NCI-H524 treated with DMSO at 0.1 percent for 48 hours (cell line): ENCODE results near the gene KRTAP12-3.
"Not testable (repeated sequence)": the region's sequence is repeated elsewhere in the genome, so short reads cannot be mapped to it uniquely, and the experiment has no call there.

Experiments used
- DNase-seq: peaks from one replicate; lab custom pipeline; 2025; lab: John Stamatoyannopoulos, UW

The KRTAP12-3 gene

GRCh38 chr21:44657635-44658540 lies at the start of gene KRTAP12-3:
Gene KRTAP12-3 (plus strand): TSS chr21:44657932. CDS start chr21:44657980, 48 bp downstream.
- no peak for DNase-seq

GRCh38 chr21:44609193-44609592 lies 48.5 kb upstream of the KRTAP12-3 start:
- DNase-seq: no peak

GRCh38 chr21:44610157-44610843 lies 47.4 kb upstream of the KRTAP12-3 start:
- not testable (repeated sequence) for DNase-seq

- no peak for DNase-seq
Measured at GRCh38 chr21:44611551-44611950, 46.2 kb upstream of the KRTAP12-3 start.

- DNase-seq: no peak
Measured at GRCh38 chr21:44612029-44612486, 45.7 kb upstream of the KRTAP12-3 start, which contains the start of gene KRTAP10-8. Gene KRTAP10-8 (plus strand): TSS chr21:44612079. CDS start chr21:44612101, 22 bp downstream.

GRCh38 chr21:44612669-44613229 lies 45.0 kb upstream of the KRTAP12-3 start:
- DNase-seq: no peak

- DNase-seq: no peak
Measured at GRCh38 chr21:44613386-44614155, 44.2 kb upstream of the KRTAP12-3 start.

- no peak for DNase-seq
Measured at GRCh38 chr21:44614161-44614631, 43.5 kb upstream of the KRTAP12-3 start.

GRCh38 chr21:44614961-44615391 lies 42.8 kb upstream of the KRTAP12-3 start:
- DNase-seq: no peak

GRCh38 chr21:44615466-44615865 lies 42.3 kb upstream of the KRTAP12-3 start:
- DNase-seq: no peak

GRCh38 chr21:44615911-44616590 lies 41.7 kb upstream of the KRTAP12-3 start:
- peak; percentile 67 for DNase-seq

- DNase-seq: no peak
Measured at GRCh38 chr21:44616591-44616926, 41.2 kb upstream of the KRTAP12-3 start.

- peak; percentile 51 for DNase-seq
Measured at GRCh38 chr21:44617071-44617501, 40.6 kb upstream of the KRTAP12-3 start.

GRCh38 chr21:44618504-44618903 lies 39.2 kb upstream of the KRTAP12-3 start:
- no peak for DNase-seq

- DNase-seq: no peak
Measured at GRCh38 chr21:44618909-44619308, 38.8 kb upstream of the KRTAP12-3 start.

GRCh38 chr21:44619886-44620285 lies 37.8 kb upstream of the KRTAP12-3 start:
- DNase-seq: no peak

- DNase-seq: no peak
Measured at GRCh38 chr21:44623575-44623974, 34.2 kb upstream of the KRTAP12-3 start.

GRCh38 chr21:44625756-44626155 lies 32.0 kb upstream of the KRTAP12-3 start:
- DNase-seq: no peak

GRCh38 chr21:44626262-44626661 lies 31.5 kb upstream of the KRTAP12-3 start:
- DNase-seq: no peak

- no peak for DNase-seq
Measured at GRCh38 chr21:44626673-44627143, 31.0 kb upstream of the KRTAP12-3 start, which contains the start of gene KRTAP10-9. Gene KRTAP10-9 (plus strand): TSS chr21:44627093. CDS start chr21:44627172, 79 bp downstream.
